ENCODE measurements around the gene HRAS. TPM values are rescaled to one million over a fixed set of nuclear protein-coding genes. Genes with fewer than 3 reads are reported as not detected.

The HRAS gene
- total RNA-seq, 1 experiment from 2014 or later, result 90.2 TPM

DNA sequence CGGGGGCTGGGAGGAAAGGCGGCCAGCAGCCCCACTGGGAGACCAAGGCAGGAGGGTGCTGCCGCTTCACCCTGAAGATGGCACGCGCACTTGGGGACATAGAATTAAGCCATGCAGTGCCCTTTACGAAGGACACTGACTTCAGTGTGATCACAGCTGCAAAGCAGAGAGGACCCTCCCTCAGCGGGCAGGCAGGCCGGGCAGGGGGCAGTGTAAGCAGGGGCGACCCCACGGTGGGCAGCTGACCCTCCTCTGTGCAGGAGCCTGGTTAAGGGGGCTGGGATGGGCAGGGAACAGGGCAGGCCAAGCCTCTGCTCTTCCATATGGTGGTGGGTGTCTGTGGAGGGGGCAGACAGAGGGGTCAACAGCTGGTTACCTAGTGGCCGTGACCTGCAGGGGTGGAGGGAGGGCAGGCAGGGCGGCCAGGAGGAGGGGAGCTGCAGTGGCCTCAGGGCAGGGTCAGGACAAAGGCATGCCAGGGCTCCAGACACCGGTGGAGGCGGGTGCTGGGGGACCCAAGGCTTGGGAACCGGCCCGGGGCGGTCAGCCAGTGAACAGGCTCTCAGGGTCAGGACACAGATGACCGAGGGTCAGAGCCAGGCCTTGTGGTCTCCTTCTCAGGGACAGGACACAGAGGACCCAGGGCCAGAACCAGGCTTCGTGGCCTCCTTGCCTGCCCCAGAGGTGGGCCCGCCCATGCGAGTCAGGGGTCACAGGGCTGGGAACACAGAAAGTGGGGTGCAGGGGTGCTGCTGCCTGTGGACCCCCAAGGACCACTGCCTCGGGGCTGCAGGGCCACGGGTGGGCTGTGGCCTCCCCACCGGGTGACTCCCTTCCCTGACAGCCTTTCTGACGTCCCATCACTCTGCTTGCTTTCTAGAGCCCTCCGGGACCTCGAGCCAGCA lies 18.0 kb upstream of the HRAS start:
- TF ChIP-seq, protein P1, sequence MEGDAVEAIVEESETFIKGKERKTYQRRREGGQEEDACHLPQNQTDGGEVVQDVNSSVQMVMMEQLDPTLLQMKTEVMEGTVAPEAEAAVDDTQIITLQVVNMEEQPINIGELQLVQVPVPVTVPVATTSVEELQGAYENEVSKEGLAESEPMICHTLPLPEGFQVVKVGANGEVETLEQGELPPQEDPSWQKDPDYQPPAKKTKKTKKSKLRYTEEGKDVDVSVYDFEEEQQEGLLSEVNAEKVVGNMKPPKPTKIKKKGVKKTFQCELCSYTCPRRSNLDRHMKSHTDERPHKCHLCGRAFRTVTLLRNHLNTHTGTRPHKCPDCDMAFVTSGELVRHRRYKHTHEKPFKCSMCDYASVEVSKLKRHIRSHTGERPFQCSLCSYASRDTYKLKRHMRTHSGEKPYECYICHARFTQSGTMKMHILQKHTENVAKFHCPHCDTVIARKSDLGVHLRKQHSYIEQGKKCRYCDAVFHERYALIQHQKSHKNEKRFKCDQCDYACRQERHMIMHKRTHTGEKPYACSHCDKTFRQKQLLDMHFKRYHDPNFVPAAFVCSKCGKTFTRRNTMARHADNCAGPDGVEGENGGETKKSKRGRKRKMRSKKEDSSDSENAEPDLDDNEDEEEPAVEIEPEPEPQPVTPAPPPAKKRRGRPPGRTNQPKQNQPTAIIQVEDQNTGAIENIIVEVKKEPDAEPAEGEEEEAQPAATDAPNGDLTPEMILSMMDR (conservative IDR thresholded peaks at IDR 0.05; ENCODE audit: low read depth, low read length), result no peak
- TF ChIP-seq EZH2 (IDR thresholded peaks at IDR 0.05; ENCODE audit: borderline replicate concordance, low read depth, low read length, poor library complexity, severe bottlenecking), result no peak
- H3K9me3 ChIP-seq (ENCODE audit: low read depth, low read length, poor library complexity, severe bottlenecking), result no peaks in the 10 kb centered on the region
- ChIA-PET CTCF (no interaction called here), POLR2A (ENCODE audit: low non-redundant PET) (no interaction called here)
- intact Hi-C loops (cut with micrococcal nuclease; ENCODE audit: unreplicated experiment), result loop anchor here (10.0 kb wide), 1 partner anchor 171 kb away; no protein-coding TSS in a partner anchor
- DNase-seq (ENCODE audit: low spot score), result no peak
- no peak overlapping the region for H3K4me3 ChIP-seq (ENCODE audit: low read depth, low read length, poor library complexity, severe bottlenecking)
- peaks cover 22% of the 10 kb centered on the region for H3K27me3 ChIP-seq (replicated peaks; ENCODE audit: insufficient read depth, low read depth, low read length, poor library complexity)
- no peak overlapping the region for H3K27ac ChIP-seq (ENCODE audit: low read depth, low read length, poor library complexity, severe bottlenecking)
- peaks cover 6% of the 10 kb centered on the region for H3K4me1 ChIP-seq (ENCODE audit: insufficient read depth, low read length, poor library complexity, severe bottlenecking)
- BruUV-seq (replicated peaks), result no TSS peak
- no peaks in the 10 kb centered on the region for H3K36me3 ChIP-seq (ENCODE audit: insufficient read depth, low read length, poor library complexity, severe bottlenecking)

DNA sequence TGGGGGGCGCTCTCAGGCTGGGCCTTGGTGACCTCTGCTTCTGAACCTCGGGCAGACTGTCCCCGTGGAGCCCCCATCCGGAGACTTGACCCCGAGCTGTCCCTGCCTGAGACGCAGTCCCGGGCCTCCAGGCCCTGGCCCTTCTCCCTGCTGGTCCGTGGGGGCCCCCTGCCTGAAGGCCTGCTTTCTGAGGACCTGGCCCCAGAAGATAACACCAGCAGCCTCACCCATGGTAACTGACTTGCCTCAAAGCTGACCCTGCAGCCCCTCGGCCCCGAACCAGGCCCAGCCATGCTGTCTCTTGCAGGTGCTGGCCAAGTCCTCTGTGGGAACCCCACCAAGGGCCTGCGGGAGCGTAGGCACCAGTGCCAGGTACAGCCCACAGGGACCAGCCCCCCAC lies 16.2 kb upstream of the HRAS start:
- intact Hi-C loops (cut with micrococcal nuclease; ENCODE audit: unreplicated experiment), result loop anchor here (10.0 kb wide), 1 partner anchor 173 kb away; no protein-coding TSS in a partner anchor
- ChIA-PET CTCF (no interaction called here), POLR2A (ENCODE audit: low non-redundant PET) (no interaction called here)

DNA sequence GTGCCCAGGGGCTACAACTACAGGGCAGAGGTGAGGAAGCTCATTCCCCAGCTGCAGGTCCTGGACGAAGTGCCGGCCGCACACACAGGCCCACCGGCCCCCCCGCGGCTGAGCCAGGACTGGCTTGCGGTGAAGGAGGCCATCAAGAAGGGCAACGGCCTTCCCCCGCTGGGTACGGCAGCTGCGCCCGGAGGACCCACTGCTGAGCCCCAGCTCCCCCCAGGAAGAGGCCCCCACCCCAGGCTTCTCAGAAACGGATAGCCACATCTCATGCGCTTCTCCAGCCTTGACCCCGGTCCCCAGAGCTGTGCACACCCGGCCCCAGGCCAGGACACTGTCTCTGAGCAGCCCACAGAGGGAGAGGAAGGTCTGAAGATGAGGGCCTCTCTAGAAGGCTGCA lies 15.8 kb upstream of the HRAS start:
- POLR2A ChIA-PET (ENCODE audit: low non-redundant PET), result interaction anchor here (0.6 kb wide), 1 partner anchor 21 kb away, joined by 5 read pairs; no protein-coding TSS in a partner anchor
- TF ChIP-seq, protein P1 (conservative IDR thresholded peaks at IDR 0.05; ENCODE audit: low read depth, low read length), result no peak
- TF ChIP-seq EZH2 (IDR thresholded peaks at IDR 0.05; ENCODE audit: borderline replicate concordance, low read depth, low read length, poor library complexity, severe bottlenecking), result no peak

More for the DNA sequence above, 16.2 kb upstream of the HRAS start:
- Histone ChIP-seq H3K4me3 (ENCODE audit: low read depth, low read length, poor library complexity, severe bottlenecking) (no peak overlapping the region), H3K36me3 (ENCODE audit: insufficient read depth, low read length, poor library complexity, severe bottlenecking) (no peaks in the 10 kb centered on the region), H3K27me3 (replicated peaks; ENCODE audit: insufficient read depth, low read depth, low read length, poor library complexity) (peaks cover 12% of the 10 kb centered on the region), H3K27ac (ENCODE audit: low read depth, low read length, poor library complexity, severe bottlenecking) (no peak overlapping the region), H3K9me3 (ENCODE audit: low read depth, low read length, poor library complexity, severe bottlenecking) (no peaks in the 10 kb centered on the region), H3K4me1 (ENCODE audit: insufficient read depth, low read length, poor library complexity, severe bottlenecking) (peaks cover 6% of the 10 kb centered on the region)
- TF ChIP-seq EZH2 (IDR thresholded peaks at IDR 0.05; ENCODE audit: borderline replicate concordance, low read depth, low read length, poor library complexity, severe bottlenecking), result no peak
- TF ChIP-seq, protein P1 (conservative IDR thresholded peaks at IDR 0.05; ENCODE audit: low read depth, low read length), result no peak
- no peak for DNase-seq (ENCODE audit: low spot score)
- no TSS peak for BruUV-seq (replicated peaks)

More for the DNA sequence above, 15.8 kb upstream of the HRAS start:
- no TSS peak for BruUV-seq (replicated peaks)
- H3K36me3 ChIP-seq (ENCODE audit: insufficient read depth, low read length, poor library complexity, severe bottlenecking), result no peaks in the 10 kb centered on the region
- H3K27ac ChIP-seq (ENCODE audit: low read depth, low read length, poor library complexity, severe bottlenecking), result no peak overlapping the region
- intact Hi-C loops (cut with micrococcal nuclease; ENCODE audit: unreplicated experiment), result loop anchor here (10.0 kb wide), 1 partner anchor 174 kb away; no protein-coding TSS in a partner anchor
- H3K27me3 ChIP-seq (replicated peaks; ENCODE audit: insufficient read depth, low read depth, low read length, poor library complexity), result peaks cover 8% of the 10 kb centered on the region
- H3K4me3 ChIP-seq (ENCODE audit: low read depth, low read length, poor library complexity, severe bottlenecking), result no peak overlapping the region
- no peak for DNase-seq (ENCODE audit: low spot score)
- peaks cover 6% of the 10 kb centered on the region for H3K4me1 ChIP-seq (ENCODE audit: insufficient read depth, low read length, poor library complexity, severe bottlenecking)
- CTCF ChIA-PET, result no interaction called here
- no peaks in the 10 kb centered on the region for H3K9me3 ChIP-seq (ENCODE audit: low read depth, low read length, poor library complexity, severe bottlenecking)

Measured in A673 (cell line).